Measurements from ENCODE around the gene TMEM218. TPM values are rescaled to one million over a fixed set of nuclear protein-coding genes. Genes with fewer than 3 reads are reported as not detected.

TMEM218 gene
- total RNA-seq, 1 experiment from 2014 or later, result 17.9 TPM

- POLR2A ChIA-PET, result no interaction called here
- intact Hi-C loops (cut with micrococcal nuclease), result no loop called here
These were observed 53.8 kb downstream of the TMEM218 start for GRCh38 chr11:125057693-125058016.

More at GRCh38 chr11:125057693-125058016, 53.8 kb downstream of the TMEM218 start:
- Histone ChIP-seq H3K79me2 (ENCODE audit: insufficient read depth, low read length) (no peaks in the 10 kb centered on the region), H4K20me1 (ENCODE audit: insufficient read depth) (no peaks in the 10 kb centered on the region), H3K4me2 (ENCODE audit: low read length) (no peak overlapping the region), H3K27me3 (ENCODE audit: insufficient read depth, low read length) (no peaks in the 10 kb centered on the region), H3K9ac (ENCODE audit: low read length) (no peak overlapping the region), H2AFZ (ENCODE audit: low read depth, low read length, poor library complexity, severe bottlenecking) (no peak overlapping the region), H3K4me1 (ENCODE audit: control insufficient read depth in 1 of 2, insufficient read depth in 2 of 2, low read length in 2 of 2) (peaks cover 0 to 12% of the 10 kb centered on the region in 2 experiments; a peak in 2 of 4 replicates), H3K27ac (ENCODE audit: low read depth, low read length) (no peak overlapping the region), H3K36me3 (ENCODE audit: control insufficient read depth in 1 of 2, insufficient read depth in 2 of 2, low read length in 2 of 2) (no peaks in the 10 kb centered on the region), H3K9me3 (ENCODE audit: control insufficient read depth in 1 of 2, insufficient read depth in 1 of 2, low read depth in 1 of 2, low read length in 2 of 2) (no peaks in the 10 kb centered on the region), H3K4me3 (replicated peaks in 1 of 2; ENCODE audit: low read depth in 1 of 2, low read length in 2 of 2) (no peak overlapping the region), H3K9me2 (ENCODE audit: insufficient read depth) (no peaks in the 10 kb centered on the region)
- no peak for ATAC-seq
- ChIA-PET CTCF (no interaction called here), RAD21 (ENCODE audit: low non-redundant PET in 1 of 2, low total read pairs in 2 of 2, uncharacterized antibody in 2 of 2, unreplicated experiment in 2 of 2) (no interaction called here)
- no peak for DNase-seq (ENCODE audit: low read depth, low spot score)
- no TSS peak for BruUV-seq (replicated peaks)
- TF ChIP-seq REST (IDR thresholded peaks at IDR 0.05; ENCODE audit: low read depth) (no peak), SRF (IDR thresholded peaks at IDR 0.05; ENCODE audit: low read depth) (no peak), ELF1 (IDR thresholded peaks at IDR 0.05; ENCODE audit: borderline replicate concordance, low read depth) (no peak), ZNF274 (IDR thresholded peaks at IDR 0.05; ENCODE audit: low read depth, low read length) (no peak), CBX3 (IDR thresholded peaks at IDR 0.05; ENCODE audit: low read depth) (no peak), TCF7L2 (IDR thresholded peaks at IDR 0.05; ENCODE audit: borderline replicate concordance, extremely low read depth, insufficient read depth, insufficient read length) (no peak), RAD21 (IDR thresholded peaks at IDR 0.05; ENCODE audit: low read depth) (no peak), YY1 (IDR thresholded peaks at IDR 0.05; ENCODE audit: extremely low read depth, insufficient replicate concordance, low read depth, low read length) (no peak), POLR2AphosphoS5 (IDR thresholded peaks at IDR 0.05; ENCODE audit: low read depth, low read length) (no peak), SP1 (IDR thresholded peaks at IDR 0.05; ENCODE audit: low read depth) (no peak), EZH2 (IDR thresholded peaks at IDR 0.05) (no peak), EZH2phosphoT487 (IDR thresholded peaks at IDR 0.05; ENCODE audit: borderline replicate concordance) (no peak), SIN3A (IDR thresholded peaks at IDR 0.05; ENCODE audit: low read depth) (no peak), FOSL1 (IDR thresholded peaks at IDR 0.05; ENCODE audit: low read depth) (no peak), CEBPB (IDR thresholded peaks at IDR 0.05; ENCODE audit: low read depth) (no peak), JUND (IDR thresholded peaks at IDR 0.05) (no peak), POLR2A (IDR thresholded peaks at IDR 0.05; ENCODE audit: borderline replicate concordance, extremely low read depth, insufficient read depth, insufficient read length) (no peak), CTCF (IDR thresholded peaks at IDR 0.05 in 2 of 3, conservative IDR thresholded peaks at IDR 0.05 in 1 of 3; ENCODE audit: borderline replicate concordance in 1 of 3, insufficient read depth in 1 of 3, low read depth in 2 of 3, low read length in 2 of 3) (no peak), ATF3 (IDR thresholded peaks at IDR 0.05) (no peak)

All from HCT116 (cell line).